Lower leg skin (tissue), 3 donors: ENCODE results near the gene SLC25A25.

ENCODE experiments used
- POLR2A ChIP-seq, 2 donors: fragments of 450-650 bp; IDR thresholded peaks; one replicate each; pipeline ENCODE4 v1.6.1; 2016 to 2017; ENCODE audit warnings: antibody characterized with exemption in 2 of 2, mild to moderate bottlenecking in 1 of 2, moderate library complexity in 1 of 2
- TF ChIP-seq, protein P1 (sequence below), 3 donors: fragments of 450-650 bp; IDR thresholded peaks; one replicate each; pipeline ENCODE4 v1.5.1; 2016; ENCODE audit warnings: antibody characterized with exemption in 3 of 3, mild to moderate bottlenecking in 3 of 3, moderate library complexity in 2 of 3

DNA sequence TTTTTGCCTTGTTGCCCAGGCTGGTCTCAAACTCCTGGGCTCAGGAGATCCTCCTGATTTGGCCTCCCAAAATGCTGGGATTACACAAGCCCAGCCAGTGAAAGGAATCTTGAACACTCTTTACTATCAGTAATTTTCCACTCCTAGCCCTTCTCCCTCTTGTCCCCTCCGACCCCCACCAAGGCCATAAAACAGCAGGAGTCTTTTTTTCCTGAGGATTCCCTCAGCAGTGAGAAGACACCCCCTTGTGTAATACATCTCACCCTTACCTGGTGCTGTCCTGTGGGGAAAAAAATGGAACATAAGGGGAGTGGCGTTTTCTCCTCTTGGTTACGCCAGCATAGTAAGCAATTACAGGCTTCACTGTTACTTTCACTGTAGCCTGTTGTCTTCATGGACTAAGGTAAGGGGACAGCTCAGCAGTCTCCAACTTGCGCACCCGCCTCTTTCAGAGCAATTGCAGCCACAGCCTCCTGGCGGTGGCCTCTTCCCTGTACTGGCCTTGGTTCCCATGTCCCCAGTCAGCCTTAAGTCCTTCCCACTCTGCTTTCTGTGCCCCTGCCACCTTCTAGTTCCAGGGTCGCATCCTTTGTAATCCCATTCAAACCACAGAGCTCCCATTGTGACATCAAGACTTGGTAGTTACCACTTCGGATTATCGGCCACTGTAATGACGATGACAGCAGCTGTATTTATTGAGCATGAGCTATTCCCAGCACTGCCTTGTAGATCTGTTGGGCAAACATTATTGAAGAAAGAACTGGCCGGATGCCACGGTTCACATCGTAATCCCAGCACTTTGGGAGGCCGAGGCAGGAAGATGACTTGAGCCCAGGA lies 10.9 kb upstream of the SLC25A25 start:
- TF ChIP-seq, protein P1, sequence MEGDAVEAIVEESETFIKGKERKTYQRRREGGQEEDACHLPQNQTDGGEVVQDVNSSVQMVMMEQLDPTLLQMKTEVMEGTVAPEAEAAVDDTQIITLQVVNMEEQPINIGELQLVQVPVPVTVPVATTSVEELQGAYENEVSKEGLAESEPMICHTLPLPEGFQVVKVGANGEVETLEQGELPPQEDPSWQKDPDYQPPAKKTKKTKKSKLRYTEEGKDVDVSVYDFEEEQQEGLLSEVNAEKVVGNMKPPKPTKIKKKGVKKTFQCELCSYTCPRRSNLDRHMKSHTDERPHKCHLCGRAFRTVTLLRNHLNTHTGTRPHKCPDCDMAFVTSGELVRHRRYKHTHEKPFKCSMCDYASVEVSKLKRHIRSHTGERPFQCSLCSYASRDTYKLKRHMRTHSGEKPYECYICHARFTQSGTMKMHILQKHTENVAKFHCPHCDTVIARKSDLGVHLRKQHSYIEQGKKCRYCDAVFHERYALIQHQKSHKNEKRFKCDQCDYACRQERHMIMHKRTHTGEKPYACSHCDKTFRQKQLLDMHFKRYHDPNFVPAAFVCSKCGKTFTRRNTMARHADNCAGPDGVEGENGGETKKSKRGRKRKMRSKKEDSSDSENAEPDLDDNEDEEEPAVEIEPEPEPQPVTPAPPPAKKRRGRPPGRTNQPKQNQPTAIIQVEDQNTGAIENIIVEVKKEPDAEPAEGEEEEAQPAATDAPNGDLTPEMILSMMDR (IDR thresholded peaks at IDR 0.05), result no peak
- no peak for TF ChIP-seq POLR2A (IDR thresholded peaks at IDR 0.05)
